Heart left ventricle (tissue), 16 donors: Measurements from ENCODE around the gene ANP32A. TPM values are rescaled to one million over a fixed set of nuclear protein-coding genes. Genes with fewer than 3 reads are reported as not detected.

Experiments used
- ATAC-seq, 4 donors: fragments of 200-7000 bp; cut with Tn5 transposase; one replicate each; pipeline ENCODE4 v1.9.1; 2020 to 2022; ENCODE audit warnings: moderate library complexity in 4 of 4, mild to moderate bottlenecking in 3 of 4, moderate number of reproducible peaks in 1 of 4
- DNase-seq, 5 donors: peaks; one replicate each; pipeline ENCODE4 v3.0.0-alpha.2; 2020
- H3K27ac ChIP-seq, 12 donors: fragments of 200-600 bp; sonication (generic) in 4 of 12; one replicate each; pipeline versions ENCODE4 v1.5.0 to v1.8.0; 2016 to 2022; ENCODE audit warnings: mild to moderate bottlenecking in 2 of 12
- H3K27me3 ChIP-seq, 9 donors: fragments of 200-600 bp; sonication (generic) in 2 of 9; one replicate each; pipeline versions ENCODE4 v1.5.1 to v1.8.0; 2016 to 2022; ENCODE audit warnings: mild to moderate bottlenecking in 3 of 9
- H3K36me3 ChIP-seq, 9 donors: fragments of 200-600 bp; sonication (generic) in 2 of 9; one replicate each; pipeline versions ENCODE4 v1.5.0 to v1.8.0; 2018 to 2022; ENCODE audit warnings: mild to moderate bottlenecking in 2 of 9
- H3K4me1 ChIP-seq, 12 donors: fragments of 200-600 bp; sonication (generic) in 4 of 12; one replicate each; pipeline versions ENCODE4 v1.5.0 to v1.8.0; 2016 to 2022; ENCODE audit warnings: mild to moderate bottlenecking in 3 of 12
- H3K4me3 ChIP-seq, 12 donors: fragments of 200-600 bp; sonication (generic) in 4 of 12; one replicate each; pipeline versions ENCODE4 v1.5.0 to v1.8.0; 2017 to 2022; ENCODE audit warnings: mild to moderate bottlenecking in 9 of 12, moderate library complexity in 4 of 12
- H3K9me3 ChIP-seq, 12 donors: fragments of 200-600 bp; sonication (generic) in 4 of 12; one replicate each; pipeline versions ENCODE4 v1.5.0 to v1.8.0; 2016 to 2022; ENCODE audit warnings: mild to moderate bottlenecking in 1 of 12
- CTCF ChIP-seq, 12 donors: fragments of 200-600 bp; sonication (generic) in 4 of 12; IDR thresholded peaks; one replicate each; pipeline versions ENCODE4 v1.5.0 to v1.8.0; 2018 to 2022; ENCODE audit warnings: antibody characterized with exemption in 12 of 12, mild to moderate bottlenecking in 5 of 12
- POLR2A ChIP-seq, 2 donors: fragments of 450-650 bp; IDR thresholded peaks; one replicate each; pipeline ENCODE4 v1.6.1; 2017; ENCODE audit warnings: antibody characterized with exemption in 2 of 2, mild to moderate bottlenecking in 2 of 2, moderate library complexity in 2 of 2
- WGBS, 4 donors: extraction: QIAGEN DNeasy Blood & Tissue Kit in 2 of 4; methylation state at CpG; one replicate each; pipeline versions ENCODE4 v1.1.5 to v1.1.7; 2013 to 2018; 5-methylcytosine and 5-hydroxymethylcytosine counted together
- intact Hi-C, 10 donors: fragments of 100-400 bp; cut with DNase I; formaldehyde crosslinking; loops; one replicate each; pipeline versions ENCODE4 v1.11.1 to v1.14.2; 2022
- polyA plus RNA-seq, 2 donors: library from polyadenylated mRNA; stranded (reverse); fragments of 200-250 nt; gene quantifications; one replicate each; pipeline ENCODE4 v1.2.3, GENCODE V29; 2013
- total RNA-seq, 9 donors: library from RNA; depleted of rRNA in 2 of 9; stranded (reverse); fragments of >200 nt in 2 of 9; fragmentation: NEBNext Ultra II Directional in 3 of 9; extraction: Animal tissue kit (Norgen Biotek cat#: 25700) in 3 of 9; gene quantifications; one replicate each; pipeline versions ENCODE4 v1.1.0 to v1.2.4, GENCODE V29; 2016 to 2023
- donor health status: ischemic (EF 13 %, LVEDD 7.1; RV severe dilation, severe dysfunction).
- donor health status: healthy with polysubstance abuse.
- donor health status: DM: no; HTN: yes; CAD: no.
- donor health status: DM: no; HTN: no; CAD: no.
- donor health status: ischemic (EF 25% LVEDD 6.9; RV normal size, moderate dysfunction).
- donor health status: ischemic (EF 25% LVEDD 5.7; RV mildly dilated, moderate dysfunction).
- donor health status: healthy.
- donor health status: DM: yes; HTN: yes; CAD: no.
- donor health status: ischemic (EF 35%, LVEDD 5.7; RV mildly dilated, moderate dysfunction).
- donor health status: nonischemic (EF 11% LVEDD 7.7; RV severe dilation, severe dysfunction).
- donor health status: DM: yes; HTN: yes; CAD: no.
- donor health status: PGD.
- donor health status: ischemic (EF 29% LVEDD 5.4; RV normal size, mild dysfunction).
- donor health status: nonischemic (EF 23%, LVEDD 6.1; RV moderate dilation, normal function).

The ANP32A gene
- total and polyA plus RNA-seq, 11 donors, result 55.7 to 202 (median 142) TPM

DNA sequence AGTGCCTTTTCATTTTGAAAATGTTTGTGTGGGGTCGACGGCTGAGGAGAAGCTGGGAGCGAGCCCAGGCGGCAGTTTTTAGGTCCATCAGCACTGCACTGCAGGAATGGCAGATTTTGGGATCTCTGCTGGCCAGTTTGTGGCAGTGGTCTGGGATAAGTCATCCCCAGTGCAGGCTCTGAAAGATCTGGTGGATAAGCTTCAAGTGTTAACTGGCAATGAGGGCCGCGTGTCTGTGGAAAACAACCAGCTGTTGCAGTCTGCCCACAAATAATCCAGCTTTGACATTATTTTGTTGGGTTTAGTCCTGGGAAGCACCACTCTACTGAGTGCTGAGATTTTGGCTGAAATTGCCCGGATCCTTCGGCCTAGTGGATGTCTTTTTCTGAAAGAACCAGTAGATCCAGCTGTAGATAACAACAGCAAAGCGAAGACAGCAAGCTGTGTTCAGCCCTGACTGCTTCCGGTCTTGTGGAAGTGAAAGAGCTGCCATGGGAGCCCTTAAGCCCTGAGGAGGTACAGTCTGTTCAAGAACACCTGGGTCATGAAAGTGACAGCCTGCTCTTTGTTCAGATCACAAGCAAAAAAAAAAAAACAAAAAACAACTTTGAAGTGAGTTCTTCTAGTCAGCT, 13.1 kb upstream of the ANP32A start:
- H3K4me3 ChIP-seq, result no peak overlapping the region
- H3K27ac ChIP-seq, result no peak overlapping the region
- ATAC-seq (no peak), DNase-seq (no peak)
- peaks cover 0 to 20% (median 6%) of the 10 kb centered on the region in 12 donors for H3K9me3 ChIP-seq
- 75 to 82% (median 76%) methylated on average over 10 of the region's 10 CpGs for WGBS, 4 donors
- no peak for TF ChIP-seq CTCF (IDR thresholded peaks at IDR 0.05)
- peaks cover 0 to 9% (median 0%) of the 10 kb centered on the region in 9 donors for H3K27me3 ChIP-seq
- peaks cover 0 to 14% (median 0%) of the 10 kb centered on the region in 12 donors for H3K4me1 ChIP-seq
- intact Hi-C loops, result no loop called here
- H3K36me3 ChIP-seq, result no peaks in the 10 kb centered on the region

GRCh38 chr15:68830141-68830785, 9.6 kb upstream of the ANP32A start:
- 55 to 64% (median 57%) methylated on average over 3 of the region's 3 CpGs for WGBS, 4 donors

GRCh38 chr15:68829068-68829467, 8.4 kb upstream of the ANP32A start:
- Histone ChIP-seq H3K4me1 (peaks cover 0 to 12% (median 0%) of the 10 kb centered on the region in 12 donors), H3K9me3 (no peaks in the 10 kb centered on the region), H3K27ac (no peak overlapping the region), H3K4me3 (no peak overlapping the region), H3K36me3 (no peaks in the 10 kb centered on the region), H3K27me3 (no peaks in the 10 kb centered on the region)
- ATAC-seq, result peak in 3 of 4 donors; percentile 71 to 83 (median 81)
- intact Hi-C loops, result loop anchor here in 9 of 10 donors (5.0 to 10.0 kb wide), 7 partner anchors 46 to 277 kb away; no protein-coding TSS in a partner anchor
- no peak for DNase-seq
- TF ChIP-seq POLR2A (IDR thresholded peaks at IDR 0.05) (no peak), CTCF (IDR thresholded peaks at IDR 0.05) (peak; percentile 39 to 68 (median 56))

More at GRCh38 chr15:68830141-68830785, 9.6 kb upstream of the ANP32A start:
- H3K4me1 ChIP-seq, result peaks cover 0 to 19% (median 0%) of the 10 kb centered on the region in 12 donors
- no peaks in the 10 kb centered on the region for H3K27me3 ChIP-seq
- intact Hi-C loops, result no loop called here
- H3K27ac ChIP-seq, result no peak overlapping the region
- no peak for DNase-seq
- H3K36me3 ChIP-seq, result no peaks in the 10 kb centered on the region
- TF ChIP-seq CTCF (IDR thresholded peaks at IDR 0.05) (no peak), POLR2A (IDR thresholded peaks at IDR 0.05) (no peak)
- H3K4me3 ChIP-seq, result no peak overlapping the region
- H3K9me3 ChIP-seq, result peaks cover 0 to 1% (median 0%) of the 10 kb centered on the region in 12 donors
- no peak for ATAC-seq

GRCh38 chr15:68823561-68823960, 2.9 kb upstream of the ANP32A start:
- ATAC-seq (no peak), DNase-seq (no peak)
- TF ChIP-seq CTCF (IDR thresholded peaks at IDR 0.05), result no peak
- no peak for TF ChIP-seq POLR2A (IDR thresholded peaks at IDR 0.05)
- Histone ChIP-seq H3K4me3 (no peak overlapping the region), H3K9me3 (no peaks in the 10 kb centered on the region), H3K36me3 (no peaks in the 10 kb centered on the region), H3K4me1 (peaks cover 0 to 17% (median 7%) of the 10 kb centered on the region in 12 donors), H3K27me3 (no peaks in the 10 kb centered on the region), H3K27ac (no peak overlapping the region)
- intact Hi-C loops, result loop anchor here in 7 of 10 donors (5.0 to 10.0 kb wide), 6 partner anchors 36 to 269 kb away; no protein-coding TSS in a partner anchor
- 94 to 98% (median 95%) methylated on average over 3 of the region's 3 CpGs for WGBS, 4 donors
